Duodenal mucosa (tissue), 2 donors: ENCODE results near the gene MAVS.

Experiments
- H3K27ac ChIP-seq: one replicate; pipeline ENCODE4 v1.7.0; 2013; ENCODE audit warnings: low read depth, low read length
- H3K27me3 ChIP-seq, 2 donors: one replicate each; pipeline ENCODE4 v1.7.0; 2013; ENCODE audit warnings: low read length in 2 of 2, control low read depth in 1 of 2; ENCODE audit not compliant: insufficient read depth in 2 of 2, control insufficient read depth in 1 of 2
- H3K36me3 ChIP-seq, 2 donors: one replicate each; pipeline ENCODE4 v1.7.0; 2013; ENCODE audit warnings: low read length in 2 of 2, control low read depth in 1 of 2; ENCODE audit not compliant: insufficient read depth in 2 of 2, control insufficient read depth in 1 of 2
- H3K4me1 ChIP-seq, 2 donors: one replicate each; pipeline ENCODE4 v1.7.0; 2013; ENCODE audit warnings: low read length in 2 of 2, control low read depth in 1 of 2; ENCODE audit not compliant: insufficient read depth in 2 of 2, control insufficient read depth in 1 of 2
- H3K4me3 ChIP-seq, 2 donors: one replicate each; pipeline ENCODE4 v1.7.0; 2013; ENCODE audit warnings: low read length in 2 of 2, low read depth in 1 of 2
- H3K9ac ChIP-seq, 2 donors: one replicate each; pipeline ENCODE4 v1.7.0; 2013; ENCODE audit warnings: low read length in 2 of 2, low read depth in 1 of 2
- H3K9me3 ChIP-seq, 2 donors: one replicate each; pipeline ENCODE4 v1.7.0; 2013; ENCODE audit warnings: low read length in 2 of 2, control low read depth in 1 of 2; ENCODE audit not compliant: control insufficient read depth in 1 of 2

The MAVS gene

GRCh38 chr20:3802524-3803239 is 44.0 kb upstream of the MAVS start:
- H3K27me3 ChIP-seq: no peaks in the 10 kb centered on the region
- no peak overlapping the region for H3K4me3 ChIP-seq
- H3K36me3 ChIP-seq: peaks cover 34 to 50% of the 10 kb centered on the region in 2 donors
- H3K9me3 ChIP-seq: no peaks in the 10 kb centered on the region
- no peak overlapping the region for H3K9ac ChIP-seq
- H3K4me1 ChIP-seq: peaks cover 47 to 49% of the 10 kb centered on the region in 2 donors
- H3K27ac ChIP-seq: no peak overlapping the region

GRCh38 chr20:3803289-3803688 is 43.3 kb upstream of the MAVS start:
- H3K36me3 ChIP-seq: peaks cover 34 to 50% of the 10 kb centered on the region in 2 donors
- H3K4me1 ChIP-seq: peaks cover 49 to 53% of the 10 kb centered on the region in 2 donors
- H3K27me3 ChIP-seq: no peaks in the 10 kb centered on the region
- H3K9me3 ChIP-seq: no peaks in the 10 kb centered on the region
- H3K27ac ChIP-seq: no peak overlapping the region
- H3K4me3 ChIP-seq: no peak overlapping the region
- H3K9ac ChIP-seq: no peak overlapping the region

GRCh38 chr20:3803854-3804253 is 42.8 kb upstream of the MAVS start:
- Histone ChIP-seq H3K27me3 (no peaks in the 10 kb centered on the region), H3K36me3 (peaks cover 34 to 50% of the 10 kb centered on the region in 2 donors), H3K4me3 (no peak overlapping the region), H3K27ac (no peak overlapping the region), H3K9ac (no peak overlapping the region), H3K4me1 (peaks cover 48 to 50% of the 10 kb centered on the region in 2 donors), H3K9me3 (no peaks in the 10 kb centered on the region)

DNA sequence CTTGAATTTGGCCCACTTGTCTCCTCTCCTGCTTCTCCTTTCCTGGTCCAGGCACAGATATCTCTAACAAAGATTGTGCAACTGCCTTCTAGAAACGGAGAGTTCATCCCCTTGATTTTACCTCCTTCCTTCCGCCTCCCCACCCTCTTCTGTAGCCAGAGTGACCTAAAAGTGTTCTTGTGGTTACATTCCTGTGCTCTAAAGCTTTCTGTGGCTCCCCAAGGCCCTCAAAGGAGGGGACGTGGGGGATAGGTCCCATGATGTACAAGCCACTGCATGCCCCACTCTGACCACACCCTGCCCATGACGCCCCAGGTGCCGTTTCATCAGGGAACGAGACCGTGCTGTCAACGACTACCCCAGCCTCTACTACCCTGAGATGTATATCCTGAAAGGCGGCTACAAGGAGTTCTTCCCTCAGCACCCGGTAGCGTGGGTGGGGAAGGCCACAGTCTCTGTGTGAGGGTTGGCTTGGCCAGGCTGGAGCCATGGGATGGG is 42.3 kb upstream of the MAVS start:
- Histone ChIP-seq H3K27me3 (no peaks in the 10 kb centered on the region), H3K4me1 (peaks cover 44 to 46% of the 10 kb centered on the region in 2 donors), H3K36me3 (peaks cover 34 to 50% of the 10 kb centered on the region in 2 donors), H3K27ac (no peak overlapping the region), H3K9ac (no peak overlapping the region), H3K4me3 (no peak overlapping the region), H3K9me3 (no peaks in the 10 kb centered on the region)

DNA sequence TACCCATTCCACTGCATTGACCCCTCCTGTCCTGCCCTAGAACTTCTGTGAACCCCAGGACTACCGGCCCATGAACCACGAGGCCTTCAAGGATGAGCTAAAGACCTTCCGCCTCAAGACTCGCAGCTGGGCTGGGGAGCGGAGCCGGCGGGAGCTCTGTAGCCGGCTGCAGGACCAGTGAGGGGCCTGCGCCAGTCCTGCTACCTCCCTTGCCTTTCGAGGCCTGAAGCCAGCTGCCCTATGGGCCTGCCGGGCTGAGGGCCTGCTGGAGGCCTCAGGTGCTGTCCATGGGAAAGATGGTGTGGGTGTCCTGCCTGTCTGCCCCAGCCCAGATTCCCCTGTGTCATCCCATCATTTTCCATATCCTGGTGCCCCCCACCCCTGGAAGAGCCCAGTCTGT is 41.9 kb upstream of the MAVS start:
- H3K27ac ChIP-seq: no peak overlapping the region
- H3K9me3 ChIP-seq: no peaks in the 10 kb centered on the region
- H3K4me3 ChIP-seq: no peak overlapping the region
- H3K4me1 ChIP-seq: peaks cover 39 to 41% of the 10 kb centered on the region in 2 donors
- H3K36me3 ChIP-seq: peaks cover 34 to 50% of the 10 kb centered on the region in 2 donors
- no peaks in the 10 kb centered on the region for H3K27me3 ChIP-seq
- no peak overlapping the region for H3K9ac ChIP-seq

GRCh38 chr20:3808544-3808943 is 38.1 kb upstream of the MAVS start:
- peak overlapping the region; percentile 85 for H3K27ac ChIP-seq
- no peaks in the 10 kb centered on the region for H3K9me3 ChIP-seq
- H3K36me3 ChIP-seq: peaks cover 6 to 17% of the 10 kb centered on the region in 2 donors
- peak overlapping the region in 1 of 2 donors; percentile 45 for H3K9ac ChIP-seq
- H3K4me1 ChIP-seq: peaks cover 59 to 62% of the 10 kb centered on the region in 2 donors
- H3K27me3 ChIP-seq: no peaks in the 10 kb centered on the region
- H3K4me3 ChIP-seq: no peak overlapping the region

DNA sequence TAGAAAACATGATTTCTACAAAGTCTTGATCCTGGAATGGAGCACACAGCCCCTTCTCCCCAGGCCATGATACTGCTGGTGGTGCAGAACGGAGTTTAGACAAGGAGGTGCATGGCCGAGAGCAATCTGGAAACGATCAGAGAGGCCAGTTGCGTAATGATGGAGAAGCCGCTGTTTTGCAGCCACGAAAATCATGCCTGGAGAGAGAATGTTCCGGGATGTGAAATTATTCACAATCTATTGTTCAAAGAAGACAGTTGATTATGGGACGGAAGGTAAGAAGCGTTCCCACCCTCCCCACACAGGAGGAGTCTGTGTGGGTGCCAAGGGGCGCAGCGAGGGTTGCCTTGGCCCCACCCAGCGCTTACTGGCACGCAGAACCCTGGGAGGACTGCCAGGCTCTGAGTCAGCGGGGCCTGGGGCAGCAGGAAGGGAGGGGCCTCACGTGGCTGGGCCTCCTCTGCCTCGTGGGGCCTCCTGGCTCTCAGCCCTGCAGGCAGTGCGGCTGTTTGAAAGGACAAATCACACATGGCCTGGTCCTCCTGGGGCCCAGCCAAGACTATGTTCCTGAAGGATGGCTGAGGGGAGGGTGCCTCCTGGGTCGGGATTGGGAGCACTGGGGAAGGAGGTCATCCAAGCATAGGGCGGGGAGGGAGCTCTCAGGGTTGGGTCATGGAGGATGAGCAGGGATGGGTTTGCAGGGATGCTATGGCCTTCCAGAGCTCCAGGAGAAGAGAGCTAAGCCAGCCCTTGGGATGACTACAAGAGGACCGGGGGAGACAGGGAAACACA is 35.0 kb upstream of the MAVS start:
- H3K9me3 ChIP-seq: no peaks in the 10 kb centered on the region
- H3K27me3 ChIP-seq: no peaks in the 10 kb centered on the region
- H3K4me3 ChIP-seq: peak overlapping the region; percentile 63 to 74
- no peaks in the 10 kb centered on the region for H3K36me3 ChIP-seq
- H3K9ac ChIP-seq: peak overlapping the region; percentile 50 to 76
- peaks cover 52 to 55% of the 10 kb centered on the region in 2 donors for H3K4me1 ChIP-seq
- peak overlapping the region; percentile 74 for H3K27ac ChIP-seq

DNA sequence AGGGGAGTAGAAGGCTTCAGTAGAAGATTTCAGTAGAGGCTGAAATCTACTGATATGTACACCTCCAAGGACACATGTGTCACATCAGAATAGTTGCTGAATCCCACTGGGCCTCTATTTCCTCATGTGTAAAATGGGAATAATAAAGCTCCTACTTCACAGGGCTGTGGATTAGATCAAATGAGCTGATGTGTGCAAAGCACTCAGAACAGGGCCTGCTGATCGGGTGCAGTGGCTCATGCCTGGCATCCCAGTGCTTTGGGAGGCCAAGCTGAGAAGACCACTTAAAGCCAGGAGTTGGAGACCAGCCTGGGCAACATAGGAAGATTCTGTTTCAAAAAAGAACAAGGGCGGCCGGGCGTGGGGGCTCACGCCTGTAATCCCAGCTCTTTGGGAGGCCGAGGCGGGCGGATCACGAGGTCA is 34.4 kb upstream of the MAVS start:
- peak overlapping the region; percentile 50 to 54 for H3K9ac ChIP-seq
- peak overlapping the region; percentile 74 for H3K27ac ChIP-seq
- peak overlapping the region in 1 of 2 donors; percentile 63 for H3K4me3 ChIP-seq
- peaks cover 46 to 49% of the 10 kb centered on the region in 2 donors for H3K4me1 ChIP-seq
- no peaks in the 10 kb centered on the region for H3K27me3 ChIP-seq
- no peaks in the 10 kb centered on the region for H3K9me3 ChIP-seq
- H3K36me3 ChIP-seq: no peaks in the 10 kb centered on the region

- Histone ChIP-seq H3K4me3 (no peak overlapping the region), H3K4me1 (peaks cover 40 to 43% of the 10 kb centered on the region in 2 donors), H3K27me3 (no peaks in the 10 kb centered on the region), H3K36me3 (no peaks in the 10 kb centered on the region), H3K9ac (no peak overlapping the region), H3K27ac (no peak overlapping the region), H3K9me3 (no peaks in the 10 kb centered on the region)
Observed at GRCh38 chr20:3812975-3813847, 33.4 kb upstream of the MAVS start.
